ENCODE measurements around the gene CPTP.

Gene CPTP

GRCh38 chr1:1332774-1333480 lies 8.3 kb downstream of the CPTP start:
- Histone ChIP-seq H3K9me2 (replicated peaks; ENCODE audit: insufficient read depth, low read length) (no peaks in the 10 kb centered on the region), H3K9ac (ENCODE audit: low read length) (no peak overlapping the region), H4K20me1 (ENCODE audit: low read depth, low read length) (no peaks in the 10 kb centered on the region), H2AFZ (ENCODE audit: low read depth, low read length, severe bottlenecking) (no peak overlapping the region), H3K27ac (ENCODE audit: low read depth, low read length) (no peak overlapping the region), H3K9me3 (ENCODE audit: insufficient read depth, low read length) (no peaks in the 10 kb centered on the region), H3K79me2 (ENCODE audit: insufficient read depth, low read length) (no peaks in the 10 kb centered on the region), H3K4me3 (ENCODE audit: insufficient read depth, low read length, poor library complexity, severe bottlenecking) (no peak overlapping the region), H3K4me2 (ENCODE audit: low read depth, low read length, poor library complexity, severe bottlenecking) (no peak overlapping the region), H3K36me3 (ENCODE audit: low read length) (no peaks in the 10 kb centered on the region), H3F3A (ENCODE audit: insufficient read depth) (no peaks in the 10 kb centered on the region), H3K27me3 (ENCODE audit: low read length) (no peaks in the 10 kb centered on the region)
- no peak for TF ChIP-seq CTCF (IDR thresholded peaks at IDR 0.05; ENCODE audit: insufficient read depth, low read length, poor library complexity, severe bottlenecking)
- no peak for TF ChIP-seq EZH2phosphoT487 (conservative IDR thresholded peaks at IDR 0.05; ENCODE audit: low read length)

- TF ChIP-seq CTCF (IDR thresholded peaks at IDR 0.05; ENCODE audit: insufficient read depth, low read length, poor library complexity, severe bottlenecking), result no peak
- TF ChIP-seq EZH2phosphoT487 (conservative IDR thresholded peaks at IDR 0.05; ENCODE audit: low read length), result no peak
- Histone ChIP-seq H3F3A (ENCODE audit: insufficient read depth) (no peaks in the 10 kb centered on the region), H3K4me3 (ENCODE audit: insufficient read depth, low read length, poor library complexity, severe bottlenecking) (no peak overlapping the region), H3K9me3 (ENCODE audit: insufficient read depth, low read length) (no peaks in the 10 kb centered on the region), H3K9me2 (replicated peaks; ENCODE audit: insufficient read depth, low read length) (no peaks in the 10 kb centered on the region), H2AFZ (ENCODE audit: low read depth, low read length, severe bottlenecking) (no peak overlapping the region), H3K27ac (ENCODE audit: low read depth, low read length) (no peak overlapping the region), H3K9ac (ENCODE audit: low read length) (no peak overlapping the region), H3K79me2 (ENCODE audit: insufficient read depth, low read length) (no peaks in the 10 kb centered on the region), H3K27me3 (ENCODE audit: low read length) (no peaks in the 10 kb centered on the region), H4K20me1 (ENCODE audit: low read depth, low read length) (no peaks in the 10 kb centered on the region), H3K4me2 (ENCODE audit: low read depth, low read length, poor library complexity, severe bottlenecking) (no peak overlapping the region), H3K36me3 (ENCODE audit: low read length) (no peaks in the 10 kb centered on the region)
These were observed 9.1 kb downstream of the CPTP start for GRCh38 chr1:1333551-1334241.

- H3K9me3 ChIP-seq (ENCODE audit: insufficient read depth, low read length), result no peaks in the 10 kb centered on the region
- no peaks in the 10 kb centered on the region for H3F3A ChIP-seq (ENCODE audit: insufficient read depth)
- H3K27me3 ChIP-seq (ENCODE audit: low read length), result no peaks in the 10 kb centered on the region
- TF ChIP-seq EZH2phosphoT487 (conservative IDR thresholded peaks at IDR 0.05; ENCODE audit: low read length) (no peak), CTCF (IDR thresholded peaks at IDR 0.05; ENCODE audit: insufficient read depth, low read length, poor library complexity, severe bottlenecking) (no peak)
- H3K9ac ChIP-seq (ENCODE audit: low read length), result no peak overlapping the region
- H3K79me2 ChIP-seq (ENCODE audit: insufficient read depth, low read length), result no peaks in the 10 kb centered on the region
- no peaks in the 10 kb centered on the region for H4K20me1 ChIP-seq (ENCODE audit: low read depth, low read length)
- no peak overlapping the region for H2AFZ ChIP-seq (ENCODE audit: low read depth, low read length, severe bottlenecking)
- H3K4me2 ChIP-seq (ENCODE audit: low read depth, low read length, poor library complexity, severe bottlenecking), result no peak overlapping the region
- no peaks in the 10 kb centered on the region for H3K9me2 ChIP-seq (replicated peaks; ENCODE audit: insufficient read depth, low read length)
- H3K27ac ChIP-seq (ENCODE audit: low read depth, low read length), result no peak overlapping the region
- no peak overlapping the region for H3K4me3 ChIP-seq (ENCODE audit: insufficient read depth, low read length, poor library complexity, severe bottlenecking)
- H3K36me3 ChIP-seq (ENCODE audit: low read length), result no peaks in the 10 kb centered on the region
These were observed 10.2 kb downstream of the CPTP start for GRCh38 chr1:1334835-1335234.
